Stimulated activated CD4-positive, alpha-beta T cell treated with anti-CD3 and anti-CD28 coated beads, Interleukin-12 subunit alpha, Interleukin-12 subunit beta, amount 100 ng/mL, for 48 hours (primary cell): ENCODE measurements around the gene CCDC117.

Source experiments
- DNase-seq, 3 donors: peaks; one replicate each; pipeline ENCODE4 v3.0.0-alpha.2; 2020; ENCODE audit warnings: low read depth in 2 of 3, low spot score in 1 of 3

CCDC117 gene

DNA sequence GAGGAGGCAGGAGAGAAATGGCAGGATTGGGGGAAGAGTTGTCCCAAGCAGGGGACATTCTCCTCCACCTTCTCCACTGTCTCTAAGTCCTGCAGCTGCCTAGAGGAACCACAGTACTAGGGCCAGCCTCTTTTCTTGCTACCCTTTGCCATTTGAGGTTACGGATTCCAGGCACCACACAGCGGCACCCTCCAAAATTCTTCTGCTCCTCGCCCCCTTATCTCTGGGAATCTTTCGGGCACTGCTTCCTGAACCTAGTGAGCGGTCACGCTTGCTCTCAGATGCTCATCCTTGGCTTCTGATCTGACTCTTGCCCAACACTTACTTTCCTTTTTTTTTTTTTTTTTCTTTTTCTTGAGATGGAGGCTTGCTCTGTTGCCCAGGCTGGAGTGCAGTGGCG is 54.4 kb downstream of the CCDC117 start:
- DNase-seq: no peak

- peak; percentile 56 to 79 (median 62) for DNase-seq
Observed at GRCh38 chr22:28829358-28830181, 57.1 kb downstream of the CCDC117 start.

DNA sequence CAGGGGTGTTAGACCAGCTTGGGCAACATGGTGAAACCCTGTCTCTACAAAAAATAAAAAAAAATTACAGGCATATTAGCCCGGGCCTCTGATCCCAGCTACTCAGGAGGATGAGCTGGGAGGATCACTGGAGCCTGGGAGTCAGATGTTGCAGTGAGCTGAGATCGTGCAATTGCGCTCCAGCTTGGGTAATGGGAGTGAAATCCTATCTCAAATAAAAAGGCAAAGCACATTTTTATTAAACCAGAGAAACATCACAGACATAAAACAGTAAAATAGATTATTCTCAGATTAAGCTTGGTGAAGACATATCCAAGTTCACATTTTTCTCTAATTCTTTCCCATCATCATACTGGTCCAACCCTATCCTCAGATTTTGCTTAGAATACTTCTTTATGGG is 57.9 kb downstream of the CCDC117 start:
- DNase-seq: no peak

DNA sequence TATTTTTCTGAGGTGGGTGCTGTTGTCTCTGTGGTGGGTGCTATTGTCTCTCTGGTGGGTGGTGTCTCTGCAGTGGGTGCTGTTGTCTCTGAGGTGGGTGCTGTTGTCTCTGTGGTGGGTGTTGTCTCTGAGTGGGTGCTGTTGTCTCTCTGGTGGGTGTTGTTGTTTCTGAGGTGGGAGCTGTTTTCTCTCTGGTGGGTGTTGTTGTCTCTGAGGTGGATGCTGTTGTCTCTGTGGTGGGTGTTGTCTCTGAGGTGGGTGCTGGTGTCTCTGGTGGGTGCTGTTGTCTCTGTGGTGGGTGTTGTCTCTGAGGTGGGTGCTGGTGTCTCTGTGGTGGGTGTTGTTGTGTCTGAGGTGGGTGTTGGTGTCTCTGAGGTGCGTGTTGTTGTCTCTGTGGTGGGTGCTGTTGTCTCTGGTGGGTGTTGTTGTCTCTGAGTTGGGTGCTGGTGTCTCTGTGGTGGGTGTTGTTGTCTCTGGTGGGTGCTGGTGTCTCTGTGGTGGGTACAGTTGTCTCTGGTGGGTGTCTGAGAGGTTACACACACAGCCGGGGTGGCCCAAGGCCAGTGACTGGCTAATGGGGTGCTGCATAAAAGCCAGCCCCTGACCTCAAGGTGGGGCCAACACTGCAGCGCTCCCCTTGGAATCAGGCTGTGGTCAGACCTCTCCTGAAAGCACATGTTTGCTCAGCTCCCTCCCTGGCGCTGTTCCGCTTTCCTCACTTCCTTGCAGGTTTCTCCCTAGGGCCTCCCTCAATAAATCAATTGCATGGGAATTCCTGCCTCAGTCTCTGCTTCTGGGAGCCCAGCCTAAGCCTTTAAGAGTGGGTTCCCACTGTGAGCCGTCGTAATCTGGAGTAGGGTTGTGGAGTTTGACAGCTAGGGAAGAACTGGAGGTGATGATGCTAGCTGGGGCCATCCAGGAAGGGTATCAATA is 58.9 kb downstream of the CCDC117 start:
- DNase-seq: no peak

GRCh38 chr22:28832731-28833130 is 60.2 kb downstream of the CCDC117 start:
- DNase-seq: no peak

GRCh38 chr22:28833276-28833923 is 60.9 kb downstream of the CCDC117 start:
- DNase-seq: no peak

DNA sequence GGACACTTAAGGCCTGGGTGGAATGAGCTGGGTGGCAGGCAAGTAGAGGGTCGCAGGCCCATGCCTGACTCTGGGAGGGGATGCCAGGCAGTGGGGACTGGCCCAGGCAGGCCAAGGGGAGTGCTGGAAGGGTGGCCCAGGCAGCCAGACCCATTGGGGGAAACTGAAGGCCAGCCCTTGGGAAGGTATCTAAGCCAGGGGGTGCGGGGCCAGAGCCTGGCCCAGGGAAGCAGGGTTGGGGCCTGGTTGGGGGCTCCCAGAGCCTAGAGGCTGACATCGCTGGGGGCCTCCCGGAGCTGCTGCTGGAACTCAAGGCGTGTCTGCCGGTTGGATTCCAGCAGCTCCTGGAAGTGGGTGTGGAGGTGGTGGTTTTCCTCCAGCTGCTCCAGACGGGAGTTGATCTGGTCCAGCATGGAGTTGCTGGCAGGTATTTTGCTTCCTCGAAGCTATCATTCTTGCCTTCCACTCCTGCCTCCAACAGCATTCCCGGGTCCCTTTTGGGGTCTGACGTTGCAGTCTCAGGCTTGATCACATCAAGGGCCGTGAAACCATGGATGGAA is 63.2 kb downstream of the CCDC117 start:
- no peak for DNase-seq

DNA sequence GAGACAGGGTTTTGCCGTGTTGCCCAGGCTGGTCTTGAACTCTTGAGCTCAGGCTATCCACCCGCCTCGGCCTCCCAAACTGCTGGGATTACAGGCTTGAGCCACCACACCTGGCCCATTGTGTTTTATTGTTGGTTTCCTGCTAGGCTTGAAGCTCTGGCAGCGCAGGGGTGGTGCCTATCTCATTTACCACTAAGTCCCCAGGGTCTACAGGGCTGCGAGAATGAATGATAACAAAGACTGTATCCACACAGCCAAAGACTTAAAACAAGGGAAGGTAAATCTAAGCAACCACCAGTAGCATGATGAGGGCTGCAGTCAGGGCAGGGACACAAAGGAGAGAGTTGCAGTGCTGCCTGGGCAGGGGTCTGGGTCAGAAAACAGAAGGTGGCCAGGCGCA is 65.1 kb downstream of the CCDC117 start:
- no peak for DNase-seq
